Measurements from ENCODE around the gene OSBP.

The OSBP gene

GRCh38 chr11:59556917-59557348 lies 58.6 kb downstream of the OSBP start:
- DNase-seq (ENCODE audit: low spot score), result no peak
- TF ChIP-seq, protein P1, sequence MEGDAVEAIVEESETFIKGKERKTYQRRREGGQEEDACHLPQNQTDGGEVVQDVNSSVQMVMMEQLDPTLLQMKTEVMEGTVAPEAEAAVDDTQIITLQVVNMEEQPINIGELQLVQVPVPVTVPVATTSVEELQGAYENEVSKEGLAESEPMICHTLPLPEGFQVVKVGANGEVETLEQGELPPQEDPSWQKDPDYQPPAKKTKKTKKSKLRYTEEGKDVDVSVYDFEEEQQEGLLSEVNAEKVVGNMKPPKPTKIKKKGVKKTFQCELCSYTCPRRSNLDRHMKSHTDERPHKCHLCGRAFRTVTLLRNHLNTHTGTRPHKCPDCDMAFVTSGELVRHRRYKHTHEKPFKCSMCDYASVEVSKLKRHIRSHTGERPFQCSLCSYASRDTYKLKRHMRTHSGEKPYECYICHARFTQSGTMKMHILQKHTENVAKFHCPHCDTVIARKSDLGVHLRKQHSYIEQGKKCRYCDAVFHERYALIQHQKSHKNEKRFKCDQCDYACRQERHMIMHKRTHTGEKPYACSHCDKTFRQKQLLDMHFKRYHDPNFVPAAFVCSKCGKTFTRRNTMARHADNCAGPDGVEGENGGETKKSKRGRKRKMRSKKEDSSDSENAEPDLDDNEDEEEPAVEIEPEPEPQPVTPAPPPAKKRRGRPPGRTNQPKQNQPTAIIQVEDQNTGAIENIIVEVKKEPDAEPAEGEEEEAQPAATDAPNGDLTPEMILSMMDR (IDR thresholded peaks at IDR 0.05; ENCODE audit: extremely low read depth, insufficient read depth, missing control alignments), result no peak
- in situ Hi-C loops (cut with MboI; ENCODE audit: low pct_unique_long_range_greater_than_20kb, low sequenced_read_pairs, unreplicated experiment), result no loop called here

GRCh38 chr11:59556115-59556916 lies 59.3 kb downstream of the OSBP start:
- DNase-seq (ENCODE audit: low spot score), result peak; percentile 39
- in situ Hi-C loops (cut with MboI; ENCODE audit: low pct_unique_long_range_greater_than_20kb, low sequenced_read_pairs, unreplicated experiment), result no loop called here
- TF ChIP-seq, protein P1 (IDR thresholded peaks at IDR 0.05; ENCODE audit: extremely low read depth, insufficient read depth, missing control alignments), result no peak

- TF ChIP-seq, protein P1 (IDR thresholded peaks at IDR 0.05; ENCODE audit: extremely low read depth, insufficient read depth, missing control alignments), result no peak
- in situ Hi-C loops (cut with MboI; ENCODE audit: low pct_unique_long_range_greater_than_20kb, low sequenced_read_pairs, unreplicated experiment), result no loop called here
- no peak for DNase-seq (ENCODE audit: low spot score)
Observed at GRCh38 chr11:59555601-59556114, 59.9 kb downstream of the OSBP start.

GRCh38 chr11:59553323-59553722 lies 62.3 kb downstream of the OSBP start:
- no peak for DNase-seq (ENCODE audit: low spot score)
- TF ChIP-seq, protein P1 (IDR thresholded peaks at IDR 0.05; ENCODE audit: extremely low read depth, insufficient read depth, missing control alignments), result no peak
- in situ Hi-C loops (cut with MboI; ENCODE audit: low pct_unique_long_range_greater_than_20kb, low sequenced_read_pairs, unreplicated experiment), result no loop called here

DNA sequence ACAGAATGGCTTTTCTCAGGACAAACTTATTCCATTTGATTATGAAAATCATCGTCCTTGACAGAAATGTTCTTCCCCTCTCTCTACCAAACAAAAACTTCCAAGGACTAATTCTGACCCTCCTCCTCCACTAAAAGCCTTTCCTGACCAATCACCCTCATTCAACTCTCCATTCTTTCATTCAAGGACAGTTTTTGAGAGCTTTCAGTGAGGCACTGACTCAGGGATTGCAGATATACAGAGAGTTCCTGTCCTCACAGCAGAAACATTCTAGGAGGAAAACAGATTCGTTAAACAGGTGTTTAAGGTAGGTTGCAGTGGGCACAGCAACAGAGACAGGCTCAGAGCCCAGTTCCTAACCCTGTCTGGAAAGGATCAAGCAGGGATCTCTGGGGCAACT lies 62.7 kb downstream of the OSBP start:
- TF ChIP-seq, protein P1 (IDR thresholded peaks at IDR 0.05; ENCODE audit: extremely low read depth, insufficient read depth, missing control alignments), result no peak
- in situ Hi-C loops (cut with MboI; ENCODE audit: low pct_unique_long_range_greater_than_20kb, low sequenced_read_pairs, unreplicated experiment), result no loop called here
- DNase-seq (ENCODE audit: low spot score), result no peak

DNA sequence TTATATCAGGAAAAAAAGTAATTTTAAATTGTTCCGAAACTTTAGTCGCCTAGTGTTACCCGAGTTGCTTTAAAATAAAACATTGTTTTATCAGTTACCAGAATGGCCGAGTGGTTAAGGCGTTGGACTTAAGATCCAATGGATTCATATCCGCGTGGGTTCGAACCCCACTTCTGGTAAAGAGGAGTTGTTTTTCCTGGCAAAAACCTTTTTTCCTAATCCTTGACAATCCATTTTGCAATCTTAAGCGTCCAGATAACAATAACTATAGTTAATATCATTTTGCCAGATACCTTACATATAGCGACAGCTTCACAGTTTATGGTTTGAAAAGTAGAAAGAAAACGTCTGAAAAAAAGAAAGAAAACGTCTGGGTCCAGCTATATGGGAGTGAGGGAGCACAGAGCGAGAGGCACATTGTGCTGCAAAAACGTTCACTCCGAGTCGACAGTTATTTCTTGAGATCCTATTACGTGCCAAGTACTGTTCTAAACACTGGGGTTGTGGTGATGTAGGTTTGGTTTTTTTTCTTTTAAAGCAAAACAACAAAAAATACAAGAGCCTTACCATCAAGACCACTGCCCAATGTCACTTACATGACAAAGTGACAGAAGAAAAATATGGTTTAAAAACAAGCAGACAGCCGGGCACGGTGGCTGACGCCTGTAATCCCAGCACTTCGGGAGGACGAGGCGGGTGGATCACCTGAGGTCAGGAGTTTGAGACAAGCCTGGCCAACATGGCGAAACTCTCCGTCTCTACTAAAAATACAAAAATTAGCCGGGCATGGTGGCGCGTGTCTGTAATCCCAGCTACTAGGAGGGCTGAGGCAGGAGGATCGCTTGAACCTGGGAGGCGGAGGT lies 63.7 kb downstream of the OSBP start:
- TF ChIP-seq, protein P1 (IDR thresholded peaks at IDR 0.05; ENCODE audit: extremely low read depth, insufficient read depth, missing control alignments), result no peak
- no peak for DNase-seq (ENCODE audit: low spot score)
- in situ Hi-C loops (cut with MboI; ENCODE audit: low pct_unique_long_range_greater_than_20kb, low sequenced_read_pairs, unreplicated experiment), result no loop called here
